A549 (cell line): Measurements from ENCODE around the gene ZSCAN2.

Source experiments
- JUN ChIP-seq, 2 experiments: fragments of >200 bp; sonication (Bioruptor Twin); formaldehyde crosslinking; IDR thresholded peaks; 2 replicates in 1 of 2; 3 replicates in 1 of 2; pipeline ENCODE4 v1.6.1; 2016 to 2017
- MAX ChIP-seq: IDR thresholded peaks from 2 replicates; pipeline ENCODE4 v1.6.1; 2012
- MYC ChIP-seq: IDR thresholded peaks from 2 replicates; pipeline ENCODE4 v1.6.1; 2012; ENCODE audit warnings: mild to moderate bottlenecking, inconsistent platforms, low read length, improper control_type of control experiment, borderline replicate concordance
- POLR2A ChIP-seq: IDR thresholded peaks from 2 replicates; pipeline ENCODE4 v1.6.1; 2012; ENCODE audit warnings: mild to moderate bottlenecking, low read length
- RAD21 ChIP-seq, 2 experiments: fragments of >200 bp in 1 of 2; sonication (Bioruptor Twin) in 1 of 2; formaldehyde crosslinking in 1 of 2; IDR thresholded peaks in 1 of 2; conservative IDR thresholded peaks in 1 of 2; 2 replicates in 1 of 2; 3 replicates in 1 of 2; pipeline ENCODE4 v1.6.1; 2012 to 2018; ENCODE audit warnings: inconsistent platforms in 1 of 2
- SMC3 ChIP-seq: fragments of >200 bp; sonication (Bioruptor Twin); formaldehyde crosslinking; IDR thresholded peaks from 3 replicates; pipeline ENCODE4 v1.6.1; 2018; ENCODE audit warnings: inconsistent platforms
- TF ChIP-seq, protein P1 (sequence below): fragments of >200 bp; sonication (Bioruptor Twin); formaldehyde crosslinking; IDR thresholded peaks from 3 replicates; pipeline ENCODE4 v1.5.1; 2016
- TF ChIP-seq, protein P2 (sequence below): fragments of 200-600 bp; sonication (generic); IDR thresholded peaks from 2 replicates; pipeline ENCODE4 v1.6.1; 2016; ENCODE audit warnings: antibody characterized with exemption, mild to moderate bottlenecking, moderate library complexity

GRCh38 chr15:84631706-84632272 lies 31.0 kb downstream of the ZSCAN2 start:
- TF ChIP-seq RAD21 (conservative IDR thresholded peaks at IDR 0.05 in 1 of 2, IDR thresholded peaks at IDR 0.05 in 1 of 2) (no peak), SMC3 (no peak), JUN (IDR thresholded peaks at IDR 0.05) (no peak), POLR2A (no peak), MYC (no peak), MAX (no peak)
- TF ChIP-seq, protein P1, sequence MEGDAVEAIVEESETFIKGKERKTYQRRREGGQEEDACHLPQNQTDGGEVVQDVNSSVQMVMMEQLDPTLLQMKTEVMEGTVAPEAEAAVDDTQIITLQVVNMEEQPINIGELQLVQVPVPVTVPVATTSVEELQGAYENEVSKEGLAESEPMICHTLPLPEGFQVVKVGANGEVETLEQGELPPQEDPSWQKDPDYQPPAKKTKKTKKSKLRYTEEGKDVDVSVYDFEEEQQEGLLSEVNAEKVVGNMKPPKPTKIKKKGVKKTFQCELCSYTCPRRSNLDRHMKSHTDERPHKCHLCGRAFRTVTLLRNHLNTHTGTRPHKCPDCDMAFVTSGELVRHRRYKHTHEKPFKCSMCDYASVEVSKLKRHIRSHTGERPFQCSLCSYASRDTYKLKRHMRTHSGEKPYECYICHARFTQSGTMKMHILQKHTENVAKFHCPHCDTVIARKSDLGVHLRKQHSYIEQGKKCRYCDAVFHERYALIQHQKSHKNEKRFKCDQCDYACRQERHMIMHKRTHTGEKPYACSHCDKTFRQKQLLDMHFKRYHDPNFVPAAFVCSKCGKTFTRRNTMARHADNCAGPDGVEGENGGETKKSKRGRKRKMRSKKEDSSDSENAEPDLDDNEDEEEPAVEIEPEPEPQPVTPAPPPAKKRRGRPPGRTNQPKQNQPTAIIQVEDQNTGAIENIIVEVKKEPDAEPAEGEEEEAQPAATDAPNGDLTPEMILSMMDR = no peak
- TF ChIP-seq, protein P2, sequence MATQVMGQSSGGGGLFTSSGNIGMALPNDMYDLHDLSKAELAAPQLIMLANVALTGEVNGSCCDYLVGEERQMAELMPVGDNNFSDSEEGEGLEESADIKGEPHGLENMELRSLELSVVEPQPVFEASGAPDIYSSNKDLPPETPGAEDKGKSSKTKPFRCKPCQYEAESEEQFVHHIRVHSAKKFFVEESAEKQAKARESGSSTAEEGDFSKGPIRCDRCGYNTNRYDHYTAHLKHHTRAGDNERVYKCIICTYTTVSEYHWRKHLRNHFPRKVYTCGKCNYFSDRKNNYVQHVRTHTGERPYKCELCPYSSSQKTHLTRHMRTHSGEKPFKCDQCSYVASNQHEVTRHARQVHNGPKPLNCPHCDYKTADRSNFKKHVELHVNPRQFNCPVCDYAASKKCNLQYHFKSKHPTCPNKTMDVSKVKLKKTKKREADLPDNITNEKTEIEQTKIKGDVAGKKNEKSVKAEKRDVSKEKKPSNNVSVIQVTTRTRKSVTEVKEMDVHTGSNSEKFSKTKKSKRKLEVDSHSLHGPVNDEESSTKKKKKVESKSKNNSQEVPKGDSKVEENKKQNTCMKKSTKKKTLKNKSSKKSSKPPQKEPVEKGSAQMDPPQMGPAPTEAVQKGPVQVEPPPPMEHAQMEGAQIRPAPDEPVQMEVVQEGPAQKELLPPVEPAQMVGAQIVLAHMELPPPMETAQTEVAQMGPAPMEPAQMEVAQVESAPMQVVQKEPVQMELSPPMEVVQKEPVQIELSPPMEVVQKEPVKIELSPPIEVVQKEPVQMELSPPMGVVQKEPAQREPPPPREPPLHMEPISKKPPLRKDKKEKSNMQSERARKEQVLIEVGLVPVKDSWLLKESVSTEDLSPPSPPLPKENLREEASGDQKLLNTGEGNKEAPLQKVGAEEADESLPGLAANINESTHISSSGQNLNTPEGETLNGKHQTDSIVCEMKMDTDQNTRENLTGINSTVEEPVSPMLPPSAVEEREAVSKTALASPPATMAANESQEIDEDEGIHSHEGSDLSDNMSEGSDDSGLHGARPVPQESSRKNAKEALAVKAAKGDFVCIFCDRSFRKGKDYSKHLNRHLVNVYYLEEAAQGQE = no peak
